GM18909 (cell line): ENCODE data around the gene CBFA2T3.

Experiments
- ATAC-seq: cut with Tn5 transposase; IDR thresholded peaks from one replicate; pipeline ENCODE4 v1.9.1; 2021; ENCODE audit warnings: mild to moderate bottlenecking; ENCODE audit not compliant: unreplicated experiment, poor library complexity

The CBFA2T3 gene

DNA sequence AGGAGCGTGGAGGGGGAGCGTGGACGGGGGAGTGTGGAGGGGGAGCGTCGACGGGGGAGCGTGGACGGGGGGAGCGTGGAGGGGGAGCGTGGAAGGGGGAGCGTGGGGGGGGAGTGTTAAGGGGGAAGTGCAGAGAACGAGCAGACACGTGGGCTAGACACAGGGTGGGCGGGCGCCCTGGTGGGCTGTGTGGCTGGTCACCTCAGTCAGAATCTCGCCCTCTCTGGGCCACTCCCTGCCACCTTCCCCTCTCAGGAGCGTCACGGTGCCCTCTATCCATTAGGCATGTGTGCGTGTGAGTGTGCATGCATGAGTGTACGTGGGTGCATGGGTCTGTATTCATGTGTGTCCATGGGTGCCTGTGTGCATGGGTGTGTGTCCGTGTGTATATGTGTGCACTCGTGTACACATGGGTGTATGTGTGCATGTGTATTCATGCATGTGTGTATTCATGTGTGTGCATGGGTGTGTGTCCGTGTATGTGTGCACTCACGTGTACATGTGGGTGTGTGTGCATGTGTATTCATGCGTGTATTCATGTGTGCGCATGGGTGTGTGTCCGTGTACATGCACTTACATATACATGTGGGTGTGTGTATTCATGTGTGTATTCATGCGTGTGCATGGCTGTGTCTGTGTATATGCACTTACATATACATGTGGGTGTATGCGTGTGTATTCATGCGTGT is 61.2 kb downstream of the CBFA2T3 start:
- ATAC-seq = no peak

DNA sequence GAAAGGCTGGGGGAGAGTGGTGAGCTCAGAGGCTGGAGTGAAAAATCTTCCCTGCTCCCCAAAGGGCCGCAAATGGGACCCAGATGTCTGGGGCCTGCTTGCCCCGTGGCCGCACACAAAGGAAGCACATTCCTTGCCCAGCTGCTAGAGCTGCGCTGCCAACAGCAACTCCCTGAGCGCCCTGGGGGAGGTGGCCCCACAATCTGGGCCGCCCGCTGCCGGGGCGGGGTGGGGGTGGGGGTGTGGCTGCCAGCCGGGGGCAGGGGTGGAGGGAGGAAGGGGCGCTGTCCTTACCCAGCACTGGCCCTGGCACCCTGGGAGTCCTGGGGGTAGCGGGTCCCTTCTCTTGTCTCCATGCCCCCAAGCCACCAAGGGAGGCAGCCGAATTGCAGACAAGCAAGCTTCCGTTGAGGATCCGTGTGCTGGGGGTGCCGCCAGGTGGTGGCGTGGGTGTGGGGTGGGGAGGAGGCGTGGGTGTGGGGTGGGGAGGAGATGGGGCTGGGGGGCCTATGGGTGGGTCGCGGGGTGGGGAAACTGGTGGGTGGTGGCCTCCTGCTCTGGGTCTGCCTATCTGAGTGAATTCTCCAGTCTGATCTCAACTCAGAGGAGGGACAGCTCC is 62.1 kb downstream of the CBFA2T3 start:
- no peak for ATAC-seq

DNA sequence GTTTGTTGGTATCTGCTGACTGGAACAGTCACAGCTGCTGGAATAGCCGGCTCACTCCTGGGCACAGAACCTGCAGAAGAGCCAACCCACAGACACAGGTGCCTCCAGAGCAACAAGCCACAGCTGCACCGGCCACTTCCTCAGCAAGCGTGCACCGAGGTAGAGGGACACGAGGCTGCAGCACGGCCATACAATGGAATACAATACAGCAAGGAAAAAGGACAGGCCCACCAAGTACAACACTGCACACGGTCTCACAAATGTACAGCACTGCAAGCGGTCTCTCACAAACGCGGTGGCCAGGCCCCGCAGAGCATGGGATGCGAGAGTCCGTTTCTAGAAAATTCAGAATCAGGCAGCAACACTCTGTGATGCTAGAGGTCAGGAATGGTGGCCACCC is 63.1 kb downstream of the CBFA2T3 start:
- no peak for ATAC-seq

DNA sequence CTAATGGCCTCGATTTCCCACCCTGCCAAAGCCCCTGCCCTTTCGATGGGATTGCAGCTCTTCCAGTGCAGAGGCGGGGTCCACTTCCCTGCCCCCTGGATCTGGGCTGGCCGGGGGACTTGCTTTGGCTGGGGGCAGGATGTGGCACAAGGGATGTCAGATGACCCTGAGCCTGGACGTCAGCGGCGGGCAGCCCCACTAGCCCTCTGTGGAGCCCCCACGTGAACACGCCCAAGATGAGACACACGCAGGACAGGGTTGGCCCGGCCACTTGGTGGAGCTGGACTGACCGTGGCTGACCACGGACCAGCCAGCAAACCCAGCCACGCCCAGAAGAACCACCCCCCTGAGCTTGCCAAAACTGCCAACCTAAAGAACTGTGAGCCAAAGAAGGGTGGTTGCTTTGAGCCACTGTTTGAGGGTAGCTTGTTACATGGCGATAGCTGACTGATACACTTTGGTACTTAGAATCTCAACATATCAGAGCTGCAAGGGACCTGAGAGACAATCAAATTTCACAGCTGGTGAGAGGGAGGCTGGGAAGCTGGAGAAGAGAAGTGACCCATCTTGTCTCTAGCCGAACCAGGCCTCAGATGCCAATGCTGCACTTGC is 63.9 kb downstream of the CBFA2T3 start:
- ATAC-seq = no peak

DNA sequence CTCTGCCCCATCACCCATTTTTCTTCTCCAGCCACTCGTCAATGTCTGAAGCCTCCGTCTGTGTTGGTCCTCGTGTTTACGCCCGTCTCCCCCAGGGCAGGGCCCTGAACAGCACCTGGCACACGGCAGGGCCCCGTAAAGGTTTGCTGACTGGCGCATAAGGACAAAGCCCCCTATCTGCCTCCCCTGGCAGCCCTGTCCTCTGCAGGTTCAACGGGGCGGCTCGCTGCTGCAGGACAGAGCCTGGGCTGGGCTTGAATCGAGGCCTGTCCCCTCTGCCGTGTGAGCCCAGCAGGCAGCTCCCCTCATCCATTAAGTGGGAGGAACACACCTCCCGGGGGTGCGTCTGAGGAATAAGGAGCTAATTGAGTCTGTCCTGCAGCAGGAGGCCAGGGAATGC is 64.5 kb downstream of the CBFA2T3 start:
- no peak for ATAC-seq

DNA sequence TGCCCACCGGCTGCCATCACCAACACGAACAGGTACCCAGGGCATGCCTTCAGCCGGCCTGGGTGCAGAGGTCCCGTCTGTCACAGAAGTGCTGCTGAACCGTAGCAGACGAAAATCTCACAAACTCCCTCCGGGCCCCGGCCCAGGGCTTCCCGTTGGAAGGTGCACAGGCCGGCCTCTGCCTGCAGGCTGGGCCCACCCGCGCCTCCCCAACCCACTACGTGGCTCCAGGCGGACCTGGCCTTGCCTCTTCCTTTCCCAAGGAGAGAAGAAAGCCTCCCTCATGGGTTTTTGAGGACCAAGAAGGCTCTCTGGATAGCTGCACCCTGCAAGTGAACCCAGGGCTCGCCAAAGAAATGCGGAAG is 65.1 kb downstream of the CBFA2T3 start:
- no peak for ATAC-seq

DNA sequence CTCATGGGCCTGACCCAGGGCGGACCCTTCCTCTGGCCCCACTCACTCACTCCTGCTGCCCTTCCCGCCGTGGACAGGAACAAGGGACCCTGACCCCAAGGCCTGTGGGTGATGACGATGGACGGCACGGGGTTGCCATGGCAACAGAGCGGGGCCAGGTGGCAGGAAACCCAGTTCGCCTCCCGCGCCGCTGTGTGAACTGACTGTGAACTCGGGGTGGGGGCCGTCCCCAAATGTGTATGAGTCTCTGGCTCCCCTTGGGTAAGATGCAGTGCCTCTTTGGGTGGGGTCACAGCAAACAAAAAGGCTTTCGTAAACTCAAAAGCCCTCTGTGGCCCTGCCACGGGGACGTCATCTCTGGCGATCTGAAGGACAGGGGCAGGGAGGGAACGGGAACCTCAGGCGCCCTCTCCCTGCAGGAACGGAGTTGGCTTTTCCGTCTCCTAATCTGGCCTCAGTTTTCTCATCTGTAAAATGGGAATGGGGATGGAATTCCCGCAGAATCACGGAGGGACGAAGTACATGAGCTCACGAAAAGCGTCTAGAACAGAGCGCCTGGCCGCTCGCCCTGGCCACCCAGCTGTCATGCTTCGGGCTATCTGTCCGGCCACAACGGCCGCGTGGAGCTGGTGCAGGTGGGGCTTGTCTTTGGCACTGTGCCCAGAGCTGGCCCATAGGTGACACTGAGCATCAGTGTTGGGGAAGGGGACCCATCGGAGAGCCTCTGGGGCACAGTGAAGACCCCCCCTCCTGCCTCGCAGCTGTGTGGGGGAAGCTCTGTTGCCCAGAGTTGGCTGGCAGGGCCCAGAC is 65.7 kb downstream of the CBFA2T3 start:
- no peak for ATAC-seq

DNA sequence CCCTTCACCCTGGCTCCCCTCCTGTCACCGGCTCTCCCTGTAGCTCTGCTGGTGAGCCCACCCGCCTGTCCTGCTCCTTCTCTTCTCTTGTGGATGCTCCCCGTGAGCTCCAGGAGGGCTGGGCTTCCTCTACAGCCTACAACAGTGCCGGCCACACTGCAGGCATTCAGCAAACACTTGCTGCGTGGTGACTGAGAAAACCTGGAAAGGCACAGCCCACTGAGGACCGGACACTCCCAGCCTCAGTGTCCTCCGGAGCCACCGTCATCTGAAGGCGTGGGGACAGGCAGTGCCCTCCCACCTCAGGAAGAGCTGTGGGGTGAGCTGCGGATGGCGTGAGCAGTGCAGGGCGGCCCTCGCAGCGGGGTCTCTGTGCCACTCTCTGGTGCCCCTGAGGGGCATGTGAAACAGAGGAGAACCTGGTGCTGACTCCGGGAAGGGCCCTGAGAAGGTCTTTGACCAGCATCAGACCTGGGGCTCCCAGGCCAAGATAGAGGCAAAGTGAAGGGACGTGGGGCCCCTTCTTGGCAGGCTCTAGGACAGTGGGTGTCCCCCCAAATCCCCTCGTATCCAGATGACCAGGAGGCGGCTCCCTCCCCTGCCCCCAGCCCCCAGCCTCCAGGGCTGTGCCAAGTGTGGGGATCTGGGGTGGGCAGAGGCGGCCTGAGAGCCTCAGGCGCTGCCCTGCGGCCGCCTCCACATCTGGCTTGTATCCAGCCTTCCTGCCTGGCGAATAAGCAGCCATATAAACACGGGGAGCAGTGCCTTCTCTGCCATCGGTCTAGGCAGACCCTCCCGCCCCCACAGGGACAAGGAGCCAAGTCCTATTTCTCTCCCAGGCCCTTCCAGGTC is 66.5 kb downstream of the CBFA2T3 start:
- ATAC-seq = no peak

DNA sequence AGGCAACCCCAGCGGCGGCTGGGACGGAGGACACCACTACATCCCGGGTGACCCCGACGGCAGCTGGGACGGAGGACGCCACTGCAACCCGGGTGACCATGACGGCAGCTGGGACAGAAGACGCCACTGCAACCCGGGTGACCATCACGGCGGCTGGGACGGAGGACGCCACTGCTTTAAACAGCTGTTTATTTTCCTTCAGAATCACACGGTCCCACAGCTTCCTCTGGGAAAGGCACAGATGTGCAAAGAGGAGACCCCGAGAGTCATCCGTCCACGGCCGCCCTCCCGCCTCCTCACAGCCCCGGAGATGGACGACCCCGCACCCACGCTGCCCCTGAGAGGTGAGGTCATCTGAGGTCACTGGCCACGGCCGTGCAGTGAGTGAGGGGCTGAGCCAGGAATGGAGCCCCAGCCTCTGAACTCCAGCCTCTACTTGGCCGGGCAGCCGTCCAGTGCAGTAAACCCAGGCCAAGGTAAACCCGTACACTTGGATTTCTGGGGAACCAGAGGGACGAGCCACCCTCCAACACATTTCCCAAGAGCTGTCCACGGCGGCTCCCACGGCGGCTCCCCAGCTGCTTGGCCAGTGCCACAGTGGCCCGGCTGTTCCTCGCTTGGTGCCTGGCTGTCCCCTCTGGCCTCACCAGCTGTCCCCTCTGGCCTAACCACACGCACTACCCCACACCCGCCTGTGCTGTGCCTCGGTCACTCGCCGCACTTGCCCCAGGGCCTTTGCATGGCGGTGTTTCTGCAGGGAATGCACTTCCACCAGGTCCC is 67.4 kb downstream of the CBFA2T3 start:
- ATAC-seq = no peak

DNA sequence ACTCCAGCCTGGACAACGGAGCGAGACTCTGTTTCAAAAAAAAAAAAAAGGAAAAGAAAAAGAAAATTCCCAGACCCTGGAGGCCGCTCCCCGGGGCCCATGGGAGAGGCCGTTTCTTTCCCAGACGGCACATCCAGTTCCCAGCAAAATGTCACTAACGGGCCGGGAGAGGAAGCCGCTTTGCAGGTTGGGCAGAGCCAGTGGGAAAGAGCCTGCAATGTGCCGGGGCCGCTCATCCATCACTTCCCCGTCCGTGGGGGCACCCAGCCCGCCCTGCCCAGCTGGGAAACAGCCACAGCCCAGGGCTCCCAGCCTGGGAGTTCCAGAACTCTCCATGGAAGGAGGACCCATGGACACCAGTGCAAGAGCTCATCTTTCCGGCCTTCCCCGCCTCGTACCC is 68.7 kb downstream of the CBFA2T3 start:
- no peak for ATAC-seq

DNA sequence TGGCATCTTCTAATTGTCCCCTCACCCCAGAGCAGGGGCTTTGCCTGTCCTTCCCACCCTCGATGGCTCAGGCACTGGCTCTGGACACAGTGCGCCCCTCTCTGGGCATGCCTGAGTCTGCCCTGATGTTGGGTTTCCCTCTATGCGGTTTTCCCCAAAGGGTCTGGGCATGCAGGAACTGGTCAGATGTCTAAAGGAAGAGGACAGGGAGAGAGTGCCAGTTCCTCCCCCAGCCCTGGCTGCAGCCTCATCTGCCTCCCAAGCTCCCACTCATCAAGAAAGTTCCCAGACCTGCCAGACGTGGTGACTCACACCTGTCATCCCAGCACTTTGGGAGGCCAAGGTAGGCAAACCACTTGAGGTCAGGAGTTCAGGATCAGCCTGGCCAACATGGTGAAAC is 69.2 kb downstream of the CBFA2T3 start:
- ATAC-seq = no peak

DNA sequence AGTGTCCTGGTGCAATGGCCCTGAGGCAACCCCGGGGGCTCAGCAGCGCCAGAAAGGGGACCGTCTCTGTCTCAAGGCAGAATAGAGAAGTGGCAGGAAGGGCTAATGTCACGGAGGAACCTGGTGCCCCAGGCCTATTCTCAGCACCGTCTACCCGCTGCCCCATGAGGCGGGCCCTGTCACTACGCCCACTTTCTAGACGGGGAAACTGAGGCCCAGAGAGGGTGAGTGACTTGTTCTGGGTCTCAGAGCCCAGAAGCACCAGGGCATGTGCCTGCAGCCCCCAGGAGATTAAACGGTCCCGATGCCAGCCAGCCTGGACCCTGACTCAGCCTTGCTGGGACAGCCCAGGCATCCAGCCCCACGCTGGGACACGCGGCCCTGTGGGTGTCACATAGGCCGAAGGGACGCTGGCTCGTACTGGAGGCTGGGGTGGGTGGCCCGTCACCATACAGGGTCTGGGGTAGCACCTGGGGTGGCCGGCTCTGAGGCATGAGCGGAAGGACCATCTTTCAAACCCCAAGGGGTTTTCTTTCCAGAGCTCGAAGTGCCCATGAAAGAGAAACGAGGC is 70.4 kb downstream of the CBFA2T3 start:
- ATAC-seq = no peak

DNA sequence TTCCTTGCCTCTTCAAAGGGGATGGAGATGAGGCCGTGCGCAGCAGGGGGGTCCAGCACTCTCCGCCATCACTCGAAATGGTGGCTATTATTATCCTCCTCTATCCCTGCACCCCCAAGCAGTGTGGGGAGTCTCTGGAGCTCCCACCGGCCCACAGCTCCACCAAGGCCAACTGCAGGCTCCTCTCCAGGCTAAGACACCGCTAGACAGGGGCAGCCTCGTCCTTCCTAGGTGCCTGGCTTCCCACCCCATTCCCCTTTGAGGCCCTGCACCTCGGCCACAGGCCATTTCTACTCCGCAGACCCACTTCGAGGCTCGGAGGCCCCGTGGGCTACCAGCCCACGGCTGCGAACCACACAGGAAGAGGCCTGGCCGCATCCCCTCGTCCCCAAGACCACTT is 71.0 kb downstream of the CBFA2T3 start:
- no peak for ATAC-seq

DNA sequence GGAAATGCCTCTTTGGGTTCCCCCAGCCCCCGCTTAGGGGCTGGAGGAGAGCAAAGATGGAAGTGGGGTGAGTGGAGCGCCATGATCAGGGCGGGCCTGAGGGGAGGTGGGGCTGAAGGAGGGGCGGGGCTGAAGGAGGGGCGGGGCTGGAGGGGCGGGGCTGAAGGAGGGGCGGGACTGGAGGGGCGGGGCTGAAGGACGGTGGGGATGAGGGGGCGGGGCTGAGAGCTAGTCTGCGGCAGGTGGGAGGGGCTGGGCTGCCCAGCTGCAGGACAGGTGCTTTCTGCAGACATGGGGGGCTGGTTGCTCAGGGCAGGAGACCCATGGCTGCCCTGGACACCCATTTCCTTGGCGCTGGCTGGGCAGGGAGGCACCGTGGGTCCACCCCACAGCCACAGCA is 71.4 kb downstream of the CBFA2T3 start:
- ATAC-seq = no peak

DNA sequence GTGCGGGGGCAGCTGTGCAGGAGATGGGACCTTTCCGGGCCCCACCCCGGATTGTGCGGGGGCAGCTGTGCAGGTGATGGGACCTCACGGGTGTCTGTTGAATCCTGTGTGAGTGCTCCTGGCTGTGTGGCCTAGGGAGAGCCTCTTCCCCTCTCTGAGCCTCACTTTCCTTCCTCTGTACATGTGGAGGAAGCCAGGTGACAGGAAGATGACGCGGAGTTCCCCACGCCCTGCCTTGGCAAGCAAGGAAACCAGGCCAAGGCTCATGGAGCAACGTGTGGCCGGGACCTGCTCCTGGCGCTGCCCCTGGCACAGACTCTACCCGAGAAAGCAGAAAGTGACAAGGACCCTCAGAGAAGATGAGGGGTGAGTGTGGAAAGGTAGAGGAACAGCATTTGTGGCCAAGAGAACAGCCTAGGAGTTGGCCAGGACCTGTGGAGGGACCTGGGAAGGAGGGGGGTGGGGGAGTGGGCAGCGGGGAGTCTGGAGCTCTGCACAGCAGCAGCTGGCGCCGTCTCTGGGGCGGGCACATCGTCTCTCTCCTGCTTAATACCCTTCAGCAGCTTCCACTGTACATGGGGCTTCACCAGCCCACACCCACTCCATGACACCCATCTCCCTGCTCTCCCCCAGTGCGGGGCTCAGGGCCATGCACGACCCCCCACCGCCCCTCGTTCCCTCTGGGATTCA is 72.2 kb downstream of the CBFA2T3 start:
- ATAC-seq = no peak

DNA sequence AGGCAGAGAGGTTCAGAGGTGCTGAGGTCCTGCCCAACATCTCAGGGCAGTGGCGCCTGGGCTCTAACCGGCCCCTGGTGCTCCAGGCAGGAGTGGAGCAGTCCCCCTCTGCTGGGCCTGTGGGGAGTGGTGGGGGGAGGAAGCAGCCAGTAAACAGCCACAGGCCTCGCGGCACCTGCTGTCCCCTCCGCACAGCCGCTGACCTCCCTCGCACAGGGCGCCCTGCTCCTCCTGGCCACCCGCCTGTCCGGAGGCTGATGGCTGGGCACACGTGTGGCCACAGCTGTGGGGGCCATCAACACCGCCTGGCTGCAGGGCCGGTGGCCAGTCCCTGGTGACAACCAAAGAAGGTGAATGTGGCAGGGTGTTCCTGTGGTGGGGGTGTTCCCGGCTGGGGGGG is 73.7 kb downstream of the CBFA2T3 start:
- no peak for ATAC-seq

DNA sequence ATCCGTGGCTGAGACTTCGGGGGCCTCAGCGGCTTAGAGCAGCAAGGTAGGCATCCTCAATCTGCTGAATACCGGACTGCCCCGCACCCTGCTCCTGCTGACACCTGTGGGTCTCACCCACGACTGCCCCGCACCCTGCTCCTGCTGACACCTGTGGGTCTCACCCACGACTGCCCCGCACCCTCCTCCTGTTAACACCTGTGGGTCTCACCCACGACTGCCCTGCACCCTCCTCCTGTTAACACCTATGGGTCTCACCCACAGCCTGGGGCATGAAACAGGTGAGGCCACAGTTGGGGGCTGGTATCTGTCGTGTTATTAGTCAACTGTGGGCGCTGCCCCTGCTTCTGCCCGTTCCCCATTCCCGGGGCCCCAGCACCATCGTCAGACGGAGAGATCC is 74.3 kb downstream of the CBFA2T3 start:
- ATAC-seq = no peak

DNA sequence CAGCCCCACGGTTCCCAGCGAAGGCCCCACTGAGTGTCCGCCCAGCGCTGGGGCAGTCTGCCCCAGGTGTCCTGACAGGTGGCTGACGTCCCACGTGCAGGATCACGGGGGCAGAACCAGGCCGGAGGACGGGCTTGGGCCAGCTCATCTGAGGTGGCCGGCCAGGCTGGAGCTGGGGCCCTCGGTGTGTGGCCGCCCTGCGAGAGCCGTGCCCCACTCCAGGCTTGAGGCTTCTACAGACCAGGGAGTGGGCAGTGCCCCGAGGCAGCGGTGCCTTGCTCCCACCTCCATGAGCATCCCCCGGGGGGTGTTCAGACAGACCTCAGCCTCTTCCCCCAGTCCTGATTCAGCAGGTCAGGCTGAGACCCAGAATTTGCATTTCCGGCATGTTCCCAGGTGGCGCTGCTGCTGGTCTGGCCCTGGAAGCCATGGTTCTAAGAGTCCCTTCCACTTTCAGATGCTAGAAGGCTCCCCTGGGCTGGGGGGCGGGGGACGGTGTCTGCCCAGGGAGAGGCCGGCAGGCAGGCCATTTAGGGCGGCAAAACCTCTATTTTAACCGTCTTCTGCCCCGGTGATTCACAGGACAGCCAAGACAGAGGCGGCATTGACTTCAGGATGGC is 75.2 kb downstream of the CBFA2T3 start:
- no peak for ATAC-seq
